Astrocyte of the hippocampus (primary cell): Measurements from ENCODE around the gene MUTYH.
"Not testable (repeated sequence)": the region's sequence is repeated elsewhere in the genome, so short reads cannot be mapped to it uniquely, and the experiment has no call there.

Experiments
- DNase-seq: peaks from one replicate; pipeline ENCODE4 v3.0.0; 2011; ENCODE audit warnings: low read depth, low spot score

Gene MUTYH

DNA sequence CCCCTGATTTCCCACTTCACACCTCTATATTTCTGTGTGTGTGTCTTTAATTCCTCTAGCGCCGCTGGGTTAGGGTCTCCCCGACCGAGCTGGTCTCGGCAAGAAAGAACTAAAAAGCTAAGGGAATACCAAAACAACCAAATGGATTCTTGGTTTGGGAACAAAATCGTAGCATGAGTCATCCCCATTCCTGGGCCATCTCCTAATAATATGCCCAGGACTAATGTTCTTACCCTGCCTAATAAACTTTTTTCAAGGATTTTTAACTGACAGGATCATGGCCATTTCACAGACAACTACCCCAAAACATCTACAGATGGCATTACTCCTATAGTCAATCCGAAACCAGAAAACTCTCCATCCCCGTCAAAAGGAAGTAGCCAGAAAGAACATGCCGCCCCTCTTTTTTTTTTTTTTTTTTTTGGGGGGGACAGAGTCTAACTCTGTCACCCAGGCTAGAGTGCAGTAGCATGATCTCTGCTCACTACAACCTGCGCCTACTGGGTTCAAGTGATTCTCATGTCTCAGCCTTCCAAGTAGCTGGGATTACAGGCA is 17.7 kb downstream of the MUTYH start:
- DNase-seq: no peak

DNA sequence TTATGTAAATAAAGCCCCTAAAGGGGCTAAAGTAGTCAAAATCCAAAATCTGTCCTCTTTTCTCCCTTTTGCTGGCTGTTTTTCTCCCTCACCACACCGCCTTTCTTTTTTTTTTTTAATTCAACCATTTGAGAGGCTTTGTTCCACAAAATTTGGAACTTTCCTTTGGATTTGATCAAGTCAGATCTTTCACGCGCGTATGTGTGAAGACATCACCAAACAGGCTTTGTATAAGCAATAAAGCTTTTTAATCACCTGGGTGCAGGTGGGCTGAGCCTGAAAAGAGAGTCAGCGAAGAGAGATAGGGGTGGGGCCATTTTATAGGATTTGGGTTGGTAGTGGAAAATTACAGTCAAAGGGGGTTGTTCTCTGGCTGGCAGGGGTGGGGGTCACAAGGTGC is 18.8 kb downstream of the MUTYH start:
- DNase-seq: no peak

DNA sequence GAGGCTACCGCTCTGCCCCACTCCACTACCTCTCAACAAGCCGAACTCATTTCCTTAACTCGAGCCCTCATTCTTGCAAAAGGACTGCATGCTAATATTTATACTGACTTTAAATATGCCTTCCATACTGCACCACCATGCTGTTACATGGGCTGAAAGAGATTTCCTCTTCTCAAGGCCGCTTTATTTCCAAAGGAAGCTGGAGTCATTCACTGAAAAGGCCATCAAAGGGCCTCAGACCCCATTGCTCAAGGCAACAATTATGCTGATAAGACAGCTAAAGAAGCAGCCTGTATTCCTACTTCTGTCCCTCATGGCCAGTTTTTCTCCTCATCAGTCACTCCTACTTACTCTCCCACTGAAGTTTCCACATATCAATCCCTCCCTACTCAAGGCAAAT is 20.5 kb downstream of the MUTYH start:
- DNase-seq: no peak

DNA sequence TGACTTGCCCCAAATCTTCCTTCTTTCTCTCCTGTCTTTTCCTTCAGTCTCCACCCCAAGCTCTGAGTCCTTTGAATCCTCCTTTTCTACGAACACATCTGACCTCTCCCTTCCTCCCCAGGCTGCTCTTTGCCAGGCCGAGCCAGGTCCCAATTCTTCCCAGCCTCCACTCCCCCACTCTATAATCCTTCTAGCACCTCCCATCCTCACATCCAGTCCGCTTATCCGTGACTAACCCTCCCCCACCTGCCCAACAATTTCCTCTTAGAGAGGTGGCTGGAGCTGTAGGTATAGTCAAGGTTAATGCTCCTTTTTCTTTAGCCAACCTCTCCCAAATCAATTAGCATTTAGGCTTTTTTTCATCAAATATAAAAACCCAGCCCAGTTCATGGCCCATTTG is 23.1 kb downstream of the MUTYH start:
- DNase-seq: no peak

DNA sequence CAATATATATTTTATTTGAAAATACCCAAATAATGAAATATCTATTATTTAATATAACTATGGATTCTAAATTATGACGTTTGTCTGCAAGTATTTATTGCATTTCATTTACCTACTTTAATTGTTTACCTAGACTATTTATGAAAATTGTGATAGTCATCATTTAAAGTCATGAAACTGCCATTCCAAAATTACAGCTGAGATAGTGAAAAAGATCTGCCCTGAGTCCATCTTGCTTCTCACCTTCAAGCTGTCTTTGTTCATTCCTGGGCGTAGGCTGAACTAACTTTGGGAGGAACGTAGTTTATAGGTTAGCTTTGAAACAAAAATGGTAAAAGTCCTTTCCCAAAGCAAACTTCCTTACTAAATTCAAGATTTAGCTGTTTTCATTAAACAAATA is 26.0 kb downstream of the MUTYH start:
- no peak for DNase-seq

DNA sequence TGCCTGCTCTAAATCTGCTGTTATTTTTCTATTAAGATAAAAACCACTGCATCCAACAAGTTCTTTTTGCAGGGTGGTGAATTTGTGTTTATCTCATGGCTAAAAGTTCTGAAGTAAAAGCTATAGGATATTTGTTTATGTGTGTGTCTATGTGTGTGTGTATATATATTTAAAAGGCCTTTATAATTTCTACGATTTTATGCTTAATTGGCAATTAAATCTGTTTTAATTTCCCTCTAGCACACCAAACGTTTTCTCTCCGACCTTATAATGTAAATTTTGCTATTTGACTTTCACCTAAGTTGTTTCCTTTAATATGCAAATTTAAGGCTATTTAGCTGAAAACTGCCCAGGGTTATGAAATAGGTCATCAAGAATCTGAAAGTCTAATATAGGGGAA is 33.3 kb downstream of the MUTYH start:
- no peak for DNase-seq

DNA sequence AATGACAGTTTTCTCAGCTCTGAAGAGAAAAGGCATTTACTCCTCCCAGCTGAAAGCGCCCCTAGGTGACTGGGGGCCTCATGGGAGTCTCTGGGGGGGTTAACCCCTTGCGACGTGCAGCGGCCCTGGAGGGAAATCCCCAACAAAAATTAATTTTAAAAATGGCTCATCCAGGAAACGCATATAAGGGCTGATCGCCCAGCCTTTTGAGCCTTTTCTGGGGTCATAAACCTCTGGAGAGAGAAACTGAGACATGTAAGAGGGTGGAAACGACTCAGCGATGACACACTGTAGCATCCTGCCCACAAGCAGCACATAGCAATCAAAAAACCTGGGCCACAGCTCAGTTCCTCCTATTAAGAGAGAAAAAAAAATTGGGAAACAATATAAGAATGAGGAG is 33.9 kb downstream of the MUTYH start:
- no peak for DNase-seq

DNA sequence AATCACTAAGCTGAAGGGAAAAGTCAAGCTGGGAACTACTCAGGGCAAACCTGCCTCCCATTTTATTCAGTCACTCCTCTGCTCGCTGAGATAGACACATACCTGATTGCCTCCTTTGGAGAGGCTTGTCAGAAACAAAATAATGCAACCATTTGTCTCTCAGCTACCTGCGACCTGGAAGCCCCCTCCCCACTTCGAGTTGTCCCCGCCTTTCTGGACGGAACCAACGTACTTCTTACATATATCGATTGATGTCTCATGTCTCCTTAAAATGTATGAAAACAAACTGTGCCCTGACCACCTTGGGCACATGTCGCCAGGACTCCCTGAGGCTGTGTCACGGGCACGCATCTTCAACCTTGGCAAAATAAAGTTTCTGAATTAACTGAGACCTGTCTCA is 35.0 kb downstream of the MUTYH start:
- no peak for DNase-seq

DNA sequence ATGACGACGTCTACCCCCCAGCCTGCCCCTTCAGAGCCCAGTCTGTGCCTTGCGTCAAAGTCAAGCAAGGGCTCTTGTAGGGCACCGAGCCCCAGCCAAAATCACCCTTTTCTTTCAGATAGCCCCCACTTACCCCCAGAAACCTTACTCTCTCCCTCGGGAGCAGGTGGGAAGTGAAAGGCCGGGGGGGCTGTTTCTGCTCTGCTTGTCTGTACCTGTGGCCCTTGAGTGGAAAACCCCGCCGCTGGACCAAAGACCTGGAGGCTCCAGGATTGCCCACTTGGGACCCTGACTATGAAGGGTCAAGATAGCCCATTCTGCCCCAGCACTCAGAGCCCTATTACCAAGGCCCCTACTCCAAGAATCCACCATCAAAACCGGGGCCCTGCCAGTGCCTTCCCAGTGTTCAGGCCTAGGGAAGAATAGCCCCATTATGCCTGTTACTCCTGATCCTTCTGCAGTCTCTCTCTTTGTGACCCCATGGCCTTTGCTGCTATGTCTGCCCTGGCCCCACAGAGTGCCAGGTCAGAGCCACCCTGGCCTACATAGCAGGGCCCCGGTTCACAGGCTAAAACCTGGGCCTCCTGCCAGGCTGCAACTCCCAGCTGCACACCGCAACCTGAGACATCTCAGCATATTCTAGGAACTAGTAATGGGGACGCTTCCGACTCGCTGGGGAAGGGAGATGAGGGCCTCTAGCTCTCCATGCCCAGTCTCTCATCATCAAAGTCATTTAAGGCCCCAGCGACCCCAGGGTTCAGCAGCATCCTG is 35.7 kb downstream of the MUTYH start:
- DNase-seq: peak; percentile 14

DNA sequence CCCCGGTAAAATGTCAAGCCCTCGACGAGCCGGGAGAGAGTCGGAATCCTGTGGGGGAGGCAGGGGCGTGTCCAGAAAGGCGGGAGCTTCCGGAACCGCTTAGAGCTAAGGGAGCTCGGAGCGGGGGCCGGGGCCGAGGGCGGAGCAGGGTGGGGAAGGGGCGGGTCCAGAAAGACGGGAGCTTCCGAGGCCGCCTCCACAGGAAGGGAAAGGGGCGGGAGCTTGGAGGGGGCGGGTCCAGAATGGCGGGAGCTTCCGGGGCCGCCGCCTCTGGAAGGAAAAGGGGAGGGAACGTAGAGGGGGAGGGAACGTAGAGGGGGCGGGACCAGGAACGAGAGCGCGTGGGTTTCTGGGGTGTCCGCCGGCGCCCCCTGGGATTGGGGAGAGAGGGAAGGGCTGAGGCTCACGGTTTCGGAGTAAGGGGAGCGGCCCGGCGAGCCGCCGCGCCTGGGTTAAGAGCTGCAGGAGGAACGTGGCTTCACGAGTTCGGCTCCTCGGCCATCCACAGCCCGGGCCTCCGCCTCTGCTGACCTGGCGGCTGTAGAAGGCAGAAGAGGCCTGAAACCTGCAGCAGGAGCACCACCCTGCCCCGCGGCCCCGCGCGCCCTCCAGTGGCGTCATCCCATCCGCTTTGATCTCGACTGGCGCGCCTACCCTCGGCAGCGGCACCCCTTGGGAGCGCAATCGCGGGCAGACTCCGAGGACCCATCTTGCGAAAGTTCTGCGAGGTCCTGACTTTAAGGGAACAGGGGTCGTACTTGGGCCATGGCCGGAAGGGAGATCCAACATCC is 36.5 kb downstream of the MUTYH start:
- DNase-seq: peak; percentile 99

DNA sequence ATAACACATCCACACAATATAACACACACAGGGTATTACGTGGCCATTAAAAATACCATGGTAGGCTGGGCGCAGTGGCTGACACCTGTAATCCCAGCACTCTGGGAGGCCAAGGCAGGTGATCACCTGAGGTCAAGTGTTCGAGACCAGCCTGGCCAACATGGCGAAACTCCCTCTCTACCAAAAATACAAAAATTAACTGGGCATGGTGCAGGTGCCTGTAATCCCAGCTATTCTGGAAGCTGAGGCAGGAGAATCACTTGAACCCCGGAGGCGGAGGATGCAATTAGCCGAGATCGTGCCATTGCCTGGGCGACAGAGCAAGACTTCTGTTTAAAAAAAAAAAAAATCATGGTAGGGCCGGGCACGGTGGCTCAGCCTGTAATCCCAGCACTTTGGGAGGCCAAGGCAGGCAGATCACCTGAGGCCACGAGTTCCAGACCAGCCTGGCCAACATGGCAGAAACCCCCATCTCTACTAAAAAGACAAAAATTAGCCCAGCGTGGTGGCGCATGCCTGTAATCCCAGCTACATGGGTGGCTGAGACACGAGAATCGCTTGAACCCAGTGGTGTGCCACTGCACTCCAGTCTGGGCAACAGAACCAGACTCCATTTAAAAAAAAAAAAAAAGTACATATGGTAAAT is 37.6 kb downstream of the MUTYH start:
- no peak for DNase-seq

DNA sequence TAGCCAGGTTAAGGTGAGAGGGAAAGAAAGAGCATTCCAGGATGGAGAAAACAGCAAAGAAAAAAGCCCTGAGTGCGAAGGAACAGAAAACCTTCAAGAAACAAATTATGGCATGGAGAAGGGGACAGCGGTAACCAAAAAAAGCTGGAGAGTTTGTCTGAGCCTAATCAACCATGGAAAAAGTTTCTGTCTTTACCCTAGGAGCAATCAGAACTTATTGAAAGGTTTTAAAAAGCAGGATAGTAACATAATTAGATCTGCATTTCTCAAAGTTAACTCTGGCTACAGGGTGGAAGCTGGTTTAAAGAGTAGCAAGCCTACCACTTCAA is 39.6 kb downstream of the MUTYH start:
- DNase-seq: no peak

DNA sequence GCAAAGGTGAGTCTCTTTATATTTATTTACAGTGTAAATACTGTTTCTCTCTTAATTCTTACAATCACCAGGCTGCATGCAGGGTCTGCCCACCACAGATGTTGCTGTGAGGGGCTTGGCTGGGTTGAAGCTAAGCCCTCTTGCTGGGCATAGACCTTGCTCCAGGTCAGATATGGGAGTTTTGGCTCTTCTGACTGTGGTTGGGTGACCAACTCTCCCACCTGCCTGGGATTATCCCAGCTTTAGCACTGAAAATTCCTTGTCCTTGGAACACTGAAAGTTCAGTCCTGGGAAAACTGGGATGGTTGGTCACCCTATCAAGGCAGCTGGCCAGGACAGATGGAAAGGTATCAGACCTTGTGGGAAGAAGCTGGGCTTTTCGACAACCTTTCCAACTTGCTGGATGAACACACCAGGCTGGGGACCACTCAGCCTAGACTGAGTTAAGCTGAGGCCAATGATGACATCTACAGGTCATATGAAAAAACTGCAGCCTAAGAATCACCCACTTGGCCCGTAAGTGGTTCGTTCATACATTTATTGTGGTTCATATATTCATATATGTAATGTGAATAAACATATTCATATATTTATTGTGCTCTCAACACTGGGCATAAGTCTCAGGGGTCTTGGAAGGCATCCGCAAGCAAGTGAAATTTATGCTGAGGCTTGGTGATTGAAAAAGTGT is 40.1 kb downstream of the MUTYH start:
- peak; percentile 80 for DNase-seq

DNA sequence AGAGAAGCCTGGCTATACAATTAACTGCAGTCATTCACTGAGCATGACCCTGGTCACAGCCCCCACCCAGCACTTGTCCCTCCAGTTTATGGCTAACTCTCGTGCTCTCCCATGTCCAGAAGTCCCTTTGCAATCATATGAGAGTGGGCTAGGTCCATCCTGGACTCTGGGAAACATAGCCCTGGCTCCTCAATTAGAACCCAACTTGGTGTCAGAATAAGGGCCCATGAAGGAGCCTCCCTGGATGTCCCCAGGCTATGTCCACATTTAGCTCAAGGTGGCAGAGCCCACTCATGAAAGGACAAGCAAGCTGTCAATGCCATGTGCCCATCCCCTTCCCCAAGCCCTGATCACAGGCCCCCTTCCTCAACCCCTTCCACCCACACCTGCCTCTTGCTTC is 40.9 kb downstream of the MUTYH start:
- no peak for DNase-seq

DNA sequence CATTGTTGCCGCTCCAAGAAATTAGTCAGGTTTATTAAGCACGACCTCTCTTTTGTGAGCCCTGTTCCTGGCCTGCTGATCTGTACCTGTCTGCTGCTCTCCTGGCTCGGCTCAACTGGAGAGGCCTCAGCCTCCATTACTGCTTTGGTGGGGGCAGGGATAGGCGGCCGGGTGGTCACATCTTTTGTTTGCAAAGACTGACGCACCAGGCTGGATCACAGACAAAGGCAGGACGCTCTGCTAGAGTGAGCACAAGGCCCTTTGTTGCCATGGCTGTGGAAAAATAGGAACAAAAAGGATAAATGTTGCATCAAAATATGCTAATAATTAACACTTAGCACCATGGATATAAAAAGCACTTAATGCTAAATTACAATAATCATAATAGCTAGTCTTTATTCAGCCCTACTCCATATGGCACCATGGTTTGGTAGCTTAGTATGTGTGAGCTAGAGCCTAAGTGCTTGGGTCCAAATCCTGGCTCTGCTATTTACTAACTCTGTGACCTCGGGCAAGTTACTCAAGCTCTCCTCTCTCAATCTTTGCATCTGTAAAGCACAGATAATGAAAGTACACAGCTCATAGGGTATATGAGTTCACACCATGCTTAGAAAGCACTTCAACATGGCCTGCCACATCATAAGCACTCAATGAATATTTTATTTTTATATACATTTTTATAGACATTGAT is 42.4 kb downstream of the MUTYH start:
- DNase-seq: peak; percentile 25

DNA sequence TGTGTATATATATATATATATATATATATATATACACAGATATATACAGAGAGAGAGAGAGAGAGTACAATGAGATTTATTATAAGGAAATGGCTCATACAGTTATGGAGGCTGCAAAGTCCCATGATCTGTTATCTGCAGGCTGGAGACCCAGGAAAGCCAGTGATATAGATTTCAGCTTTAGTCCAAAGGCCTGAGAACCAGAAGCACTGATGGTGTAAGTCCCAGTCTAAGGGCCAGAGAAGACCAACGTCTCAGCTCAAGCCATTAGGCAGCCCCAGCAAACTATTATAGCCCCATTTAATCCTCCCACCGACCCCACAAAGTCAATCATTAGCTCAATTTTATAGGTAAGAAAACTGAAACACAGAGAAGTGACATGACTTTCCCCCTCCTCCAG is 48.5 kb downstream of the MUTYH start:
- DNase-seq: no peak

DNA sequence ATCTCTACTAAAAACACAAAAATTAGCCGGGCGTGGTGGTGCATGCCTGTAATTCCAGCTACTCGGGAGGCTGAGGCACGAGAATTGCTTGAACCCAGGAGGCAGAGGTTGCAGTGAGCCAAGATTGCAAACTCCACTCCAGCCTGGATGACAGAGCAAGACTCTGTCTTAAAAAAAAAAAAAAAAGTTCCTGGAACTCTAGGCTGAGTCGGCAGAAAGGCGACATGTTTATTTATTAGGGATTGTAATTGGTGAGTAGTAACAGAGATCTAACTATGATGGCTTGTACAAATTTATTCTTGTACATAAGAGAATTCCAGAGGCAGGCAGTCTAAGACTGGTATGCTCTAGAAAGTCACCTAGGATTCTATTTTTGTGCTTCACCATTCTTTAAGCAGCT is 49.2 kb downstream of the MUTYH start:
- DNase-seq: not testable (repeated sequence)

DNA sequence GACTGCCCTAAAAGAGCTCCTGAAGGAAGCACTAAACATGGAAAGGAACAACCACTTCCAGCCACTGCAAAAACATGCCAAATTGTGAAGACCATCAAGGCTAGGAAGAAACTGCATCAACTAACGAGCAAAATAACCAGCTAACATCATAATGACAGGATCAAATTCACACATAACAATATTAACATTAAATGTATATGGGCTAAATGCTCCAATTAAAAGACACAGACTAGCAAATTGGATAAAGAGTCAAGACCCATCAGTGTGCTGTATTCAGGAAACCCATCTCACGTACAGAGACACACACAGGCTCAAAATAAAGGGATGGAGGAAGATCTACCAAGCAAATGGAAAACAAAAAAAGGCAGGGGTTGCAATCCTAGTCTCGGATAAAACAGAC is 53.7 kb downstream of the MUTYH start:
- DNase-seq: not testable (repeated sequence)

DNA sequence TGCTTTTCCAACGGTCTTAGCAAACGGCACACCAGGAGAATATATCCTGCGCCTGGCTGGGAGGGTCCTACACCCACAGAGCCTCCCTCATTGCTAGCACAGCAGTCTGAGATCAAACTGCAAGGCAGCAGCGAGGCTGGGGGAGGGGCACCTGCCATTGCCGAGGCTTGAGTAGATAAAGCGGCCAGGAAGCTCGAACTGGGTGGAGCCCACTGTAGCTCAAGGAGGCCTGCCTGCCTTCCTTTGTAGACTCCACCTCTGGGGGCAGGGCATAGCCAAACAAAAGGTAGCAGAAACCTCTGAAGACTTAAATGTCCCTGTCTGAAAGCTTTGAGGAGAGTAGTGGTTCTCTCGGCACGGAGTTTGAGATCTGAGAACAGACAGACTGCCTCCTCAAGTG is 55.4 kb downstream of the MUTYH start:
- DNase-seq: not testable (repeated sequence)

DNA sequence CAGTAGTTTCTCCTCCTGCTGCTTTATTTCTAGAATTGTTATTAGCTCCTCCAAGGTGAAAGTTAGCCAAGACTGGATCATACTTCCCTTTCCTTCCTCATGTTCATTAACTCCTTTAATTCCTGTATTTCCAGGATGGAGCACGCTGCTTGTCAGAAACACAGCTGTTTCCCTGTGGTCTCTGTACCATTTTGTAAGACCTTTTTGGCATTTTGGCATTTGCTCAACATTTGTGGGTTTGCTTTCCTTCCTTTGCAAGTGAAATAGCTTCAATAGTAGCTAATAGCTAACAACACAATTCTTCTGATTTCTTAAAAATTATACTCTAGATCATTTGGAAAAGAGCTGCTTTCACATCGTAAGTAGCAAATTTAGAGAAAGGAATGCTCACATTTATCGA is 57.9 kb downstream of the MUTYH start:
- no peak for DNase-seq
